HG02610 (cell line): Measurements from ENCODE around the gene AKAP14.
"Not testable (repeated sequence)": the region's sequence is repeated elsewhere in the genome, so short reads cannot be mapped to it uniquely, and the experiment has no call there.

Source experiments
- ATAC-seq: cut with Tn5 transposase; IDR thresholded peaks from one replicate; pipeline ENCODE4 v1.9.1; 2021; ENCODE audit warnings: mild to moderate bottlenecking, moderate library complexity; ENCODE audit not compliant: unreplicated experiment

AKAP14 gene

GRCh38 chrX:119919835-119920585 is 24.3 kb downstream of the AKAP14 start:
- ATAC-seq, result no peak

GRCh38 chrX:119922391-119922790 is 26.7 kb downstream of the AKAP14 start:
- ATAC-seq, result not testable (repeated sequence)

GRCh38 chrX:119935215-119935874 is 39.7 kb downstream of the AKAP14 start:
- ATAC-seq, result no peak

- ATAC-seq, result no peak
Measured at GRCh38 chrX:119941336-119941735, 45.6 kb downstream of the AKAP14 start.

- no peak for ATAC-seq
Measured at GRCh38 chrX:119942173-119942819, 46.6 kb downstream of the AKAP14 start.

GRCh38 chrX:119942831-119943184 is 47.1 kb downstream of the AKAP14 start:
- ATAC-seq, result peak; percentile 5

- ATAC-seq, result peak; percentile 85
Measured at GRCh38 chrX:119943185-119943988, 47.7 kb downstream of the AKAP14 start, which contains the start of gene NKAP. Gene NKAP (minus strand): TSS chrX:119943751. CDS start chrX:119943605, 146 bp downstream.

- ATAC-seq, result no peak
Measured at GRCh38 chrX:119945481-119945880, 49.8 kb downstream of the AKAP14 start.

GRCh38 chrX:119948381-119948780 is 52.7 kb downstream of the AKAP14 start:
- ATAC-seq, result no peak

GRCh38 chrX:119954374-119954773 is 58.7 kb downstream of the AKAP14 start:
- no peak for ATAC-seq

GRCh38 chrX:119955807-119956570 is 60.3 kb downstream of the AKAP14 start:
- not testable (repeated sequence) for ATAC-seq

- no peak for ATAC-seq
Measured at GRCh38 chrX:119960625-119961024, 64.9 kb downstream of the AKAP14 start.

- not testable (repeated sequence) for ATAC-seq
Measured at GRCh38 chrX:119966837-119967236, 71.1 kb downstream of the AKAP14 start.
